ENCODE measurements around the gene MEDAG.

- TF ChIP-seq ZFP3 (tag by site-specific recombination; IDR thresholded peaks at IDR 0.05; ENCODE audit: low read depth) (no peak), CTCF (tag by site-specific recombination; IDR thresholded peaks at IDR 0.05) (no peak), TSHZ1 (tag by site-specific recombination; IDR thresholded peaks at IDR 0.05; ENCODE audit: borderline replicate concordance) (no peak)
These were observed 26.6 kb downstream of the MEDAG start, which contains the start of gene TEX26 for GRCh38 chr13:30932481-30933353.
